Measurements from ENCODE around the gene POLN.

DNA sequence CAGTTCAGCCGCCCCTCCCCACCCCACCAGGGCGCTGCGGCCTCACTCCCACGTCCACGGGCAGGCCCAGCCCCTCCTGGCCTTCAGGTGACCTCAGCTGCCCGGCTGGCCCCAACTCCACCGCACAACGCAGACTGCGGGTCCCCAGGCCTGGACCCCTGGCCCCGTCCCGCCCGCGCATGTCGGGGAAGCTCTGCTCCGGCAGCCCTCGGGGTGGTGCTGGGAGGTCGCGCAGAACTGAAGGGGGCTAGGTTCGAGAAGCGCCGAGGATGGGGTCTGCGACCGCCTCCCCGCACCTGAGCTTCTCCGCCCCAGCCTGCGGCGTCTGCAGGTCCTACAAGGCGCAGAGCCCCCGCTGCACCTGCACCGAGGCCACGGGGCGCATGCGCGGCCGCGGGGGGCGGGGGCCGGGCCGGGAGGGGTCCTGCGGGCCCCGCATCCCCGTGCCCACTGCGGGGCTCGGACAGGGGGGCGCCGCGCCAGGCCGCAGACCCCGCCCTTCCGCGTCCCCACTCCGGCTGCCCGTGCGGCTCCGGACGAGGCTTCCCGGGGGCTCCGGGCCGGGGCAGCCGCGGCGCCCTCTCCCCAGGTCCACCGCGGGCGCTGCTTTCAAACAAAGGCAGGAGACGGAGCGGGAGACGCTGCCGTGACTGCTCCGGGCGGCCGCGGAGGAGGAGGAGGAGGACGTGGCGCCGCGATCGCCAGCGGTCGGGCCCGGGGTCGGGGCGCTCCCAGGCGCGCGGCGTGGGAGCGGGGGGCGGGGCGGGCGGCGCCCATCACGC lies 183.5 kb downstream of the POLN start:
- TF ChIP-seq CTCF (IDR thresholded peaks at IDR 0.05; ENCODE audit: low read depth, low read length) (no peak), MAX (IDR thresholded peaks at IDR 0.05; ENCODE audit: low read depth, low read length) (no peak), POLR2A (IDR thresholded peaks at IDR 0.05; ENCODE audit: extremely low read depth, insufficient read length) (no peak)
